Measurements from ENCODE around the gene VTI1A. TPM values are rescaled to one million over a fixed set of nuclear protein-coding genes. Genes with fewer than 3 reads are reported as not detected.

Gene VTI1A
- total RNA-seq, 1 donor from 2014 or later = 28.7 TPM

DNA sequence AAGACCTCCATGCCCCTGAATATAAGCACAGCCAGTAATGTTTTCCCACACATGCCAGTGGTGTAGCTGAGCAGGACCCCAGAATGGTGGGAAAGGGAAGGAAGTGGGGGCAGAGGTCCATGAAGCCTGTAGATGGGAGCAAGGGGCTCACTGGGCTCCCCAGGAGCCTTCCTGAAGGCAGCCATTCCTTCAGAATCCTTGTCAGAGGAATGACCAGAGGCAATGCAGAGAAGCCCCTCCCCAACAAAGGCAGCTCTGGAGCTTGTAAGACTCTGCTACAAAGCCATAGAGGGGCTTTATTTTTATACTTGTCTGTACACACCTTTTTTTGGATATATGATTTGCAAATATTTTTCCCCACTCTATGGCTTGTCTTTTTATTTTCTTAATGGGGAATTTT is 338.1 kb downstream of the VTI1A start:
- no peak for DNase-seq

- no peak for DNase-seq
Measured at GRCh38 chr10:112789248-112789647, 342.2 kb downstream of the VTI1A start.

DNA sequence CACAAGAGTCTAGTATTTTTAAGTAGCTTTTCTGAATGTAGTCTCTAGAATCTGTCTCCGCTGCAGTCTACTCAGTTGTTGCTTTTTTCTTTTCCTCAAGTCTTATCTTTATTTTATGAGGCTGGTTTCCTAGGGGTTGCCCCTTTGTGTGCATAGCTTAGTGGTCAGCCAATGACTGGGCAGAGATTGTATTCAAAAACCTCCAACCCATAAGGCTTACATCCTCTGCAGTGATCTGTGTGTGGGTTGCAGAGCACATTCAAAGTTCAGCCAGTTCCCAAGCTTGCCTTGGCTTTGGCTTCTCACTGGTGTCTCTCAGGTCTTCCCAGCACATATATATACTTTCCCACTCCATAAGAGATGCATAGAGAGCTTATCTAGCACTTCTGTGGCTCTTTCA is 343.0 kb downstream of the VTI1A start:
- DNase-seq = no peak

DNA sequence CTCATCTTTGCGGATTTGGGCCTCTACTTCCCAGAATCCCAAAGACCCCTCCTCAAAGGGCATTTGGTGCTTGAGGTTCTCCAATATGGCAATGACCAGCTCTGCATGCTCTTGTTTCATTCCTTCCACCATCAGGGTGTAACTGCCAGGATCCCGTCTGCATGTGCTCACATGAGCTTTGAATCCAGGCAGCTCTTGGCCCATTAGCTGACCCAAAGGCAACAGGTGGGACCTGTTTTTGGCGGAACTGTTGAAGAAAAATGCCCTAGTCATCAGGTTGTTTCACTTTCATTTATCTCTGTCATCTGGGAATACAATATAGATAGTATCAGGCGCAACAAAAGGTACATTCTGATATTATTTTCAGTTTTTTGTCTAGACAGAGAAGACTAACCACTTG is 343.9 kb downstream of the VTI1A start:
- no peak for DNase-seq

DNA sequence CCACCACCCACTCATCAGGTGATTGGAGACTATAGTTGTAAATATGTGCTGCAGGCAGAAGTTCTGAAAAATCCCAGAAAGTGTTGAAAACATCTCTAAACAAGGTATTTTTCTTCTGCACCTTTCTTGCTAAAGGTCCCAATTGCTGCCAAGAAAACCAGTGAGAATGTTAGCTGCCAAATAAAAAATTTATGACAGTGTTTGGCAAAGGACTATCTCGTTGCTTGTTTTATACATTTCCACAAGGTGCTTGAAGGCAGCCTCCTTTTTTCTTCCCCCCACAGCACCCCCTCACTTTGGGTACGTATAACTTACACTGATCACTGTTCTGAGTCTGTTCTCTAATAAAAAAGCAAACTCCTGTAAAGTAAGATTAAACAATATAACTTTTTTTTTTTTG is 344.4 kb downstream of the VTI1A start:
- DNase-seq = no peak

- peak; percentile 80 for DNase-seq
Measured at GRCh38 chr10:112792487-112793201, 345.6 kb downstream of the VTI1A start.

- peak; percentile 36 for DNase-seq
Measured at GRCh38 chr10:112793202-112793921, 346.3 kb downstream of the VTI1A start.

DNA sequence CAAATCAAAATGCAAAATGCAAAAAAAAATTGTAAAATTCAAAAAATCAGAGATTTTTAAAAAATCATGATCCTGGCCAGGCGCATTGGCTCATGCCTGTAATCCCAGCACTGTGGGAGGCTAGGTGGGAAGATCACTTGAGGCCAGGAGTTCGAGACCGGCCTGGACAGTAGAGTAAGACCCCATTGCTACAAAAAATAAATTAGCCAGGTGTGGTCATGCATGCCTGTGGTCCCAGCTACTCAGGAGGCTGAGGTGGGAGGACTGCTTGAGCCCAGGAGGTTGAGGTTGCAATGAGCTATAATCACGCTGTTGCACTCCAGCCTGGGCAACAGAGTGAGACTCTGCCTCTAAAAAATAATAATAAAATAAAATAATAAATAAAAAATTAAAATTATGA is 347.2 kb downstream of the VTI1A start:
- no peak for DNase-seq

- no peak for DNase-seq
Measured at GRCh38 chr10:112795067-112795466, 348.1 kb downstream of the VTI1A start.

DNA sequence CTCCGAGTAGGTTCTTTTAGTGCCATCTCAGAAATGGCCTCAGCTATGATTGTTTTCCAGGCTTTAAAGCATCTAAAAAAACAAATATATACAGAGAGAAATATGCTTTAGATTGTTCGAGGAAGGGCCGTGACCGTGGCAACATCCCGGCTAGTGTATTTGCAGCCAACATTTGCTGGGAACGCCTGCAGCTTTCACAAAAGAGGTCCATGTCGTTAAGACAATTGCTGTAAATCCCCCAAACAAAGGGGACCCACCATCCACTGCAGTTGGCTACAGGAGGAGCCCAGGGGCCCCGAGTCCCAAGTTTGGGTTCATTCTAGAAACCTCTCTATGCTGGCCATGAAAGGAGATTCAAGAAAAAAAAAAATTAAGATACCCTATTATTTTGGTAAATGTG is 350.2 kb downstream of the VTI1A start:
- no peak for DNase-seq

GRCh38 chr10:112797855-112798254 is 350.8 kb downstream of the VTI1A start:
- no peak for DNase-seq

DNA sequence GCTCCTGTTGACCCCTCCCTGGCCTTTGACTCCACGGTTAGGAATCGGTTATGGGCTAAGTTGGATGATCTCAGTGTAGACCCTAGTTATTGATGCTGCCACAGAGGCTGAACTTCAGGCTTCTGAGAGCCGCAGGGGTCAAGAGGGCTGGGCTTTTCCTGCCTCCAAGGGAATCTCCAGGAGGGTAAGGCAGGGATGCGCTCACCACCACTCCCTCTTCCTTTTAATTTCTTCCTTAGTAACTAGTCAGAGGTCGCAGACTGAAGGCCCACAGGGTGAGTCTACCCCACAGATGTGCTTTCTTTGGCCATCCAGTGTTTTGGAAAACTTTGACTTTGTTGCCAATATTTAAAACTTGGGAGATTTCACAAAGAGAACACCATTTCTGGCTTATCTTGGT is 352.0 kb downstream of the VTI1A start:
- no peak for DNase-seq

DNA sequence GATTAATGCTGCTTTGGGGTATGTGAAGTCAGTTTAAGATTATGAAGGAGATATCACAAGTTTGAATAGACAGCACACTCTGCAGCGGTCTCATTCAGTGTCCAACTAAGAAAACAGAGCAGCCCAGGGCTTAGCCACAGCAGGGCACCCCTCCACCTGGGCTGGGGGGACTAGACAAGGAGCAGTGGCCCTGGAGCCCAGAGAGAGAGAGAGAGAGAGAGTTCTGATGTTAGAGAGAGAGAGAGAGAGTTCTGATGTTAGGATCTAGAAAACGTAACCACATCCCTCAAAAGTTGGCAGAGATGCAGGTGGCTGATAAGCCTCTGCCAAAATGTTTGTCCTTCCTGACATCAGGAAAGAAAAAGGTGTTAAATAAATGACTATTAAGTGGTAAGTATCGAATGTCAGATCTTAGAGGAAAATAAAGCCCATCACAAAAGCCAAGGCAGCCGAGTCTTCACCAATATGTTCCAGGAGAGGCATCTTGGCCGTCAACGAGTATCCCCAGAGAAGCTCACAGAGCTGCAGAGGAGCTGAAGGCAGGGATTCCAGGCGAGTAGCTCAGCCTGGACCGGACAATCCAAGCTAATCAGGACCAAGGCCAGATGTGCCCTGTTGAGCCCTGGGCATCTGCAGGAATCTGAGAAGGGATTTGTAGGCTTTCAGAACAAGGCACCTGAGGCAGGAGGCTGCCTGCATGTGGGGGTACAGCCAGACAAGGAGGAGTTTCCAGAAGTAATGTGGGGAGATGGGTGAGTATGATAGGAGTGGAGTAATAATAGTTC is 352.9 kb downstream of the VTI1A start:
- no peak for DNase-seq

DNA sequence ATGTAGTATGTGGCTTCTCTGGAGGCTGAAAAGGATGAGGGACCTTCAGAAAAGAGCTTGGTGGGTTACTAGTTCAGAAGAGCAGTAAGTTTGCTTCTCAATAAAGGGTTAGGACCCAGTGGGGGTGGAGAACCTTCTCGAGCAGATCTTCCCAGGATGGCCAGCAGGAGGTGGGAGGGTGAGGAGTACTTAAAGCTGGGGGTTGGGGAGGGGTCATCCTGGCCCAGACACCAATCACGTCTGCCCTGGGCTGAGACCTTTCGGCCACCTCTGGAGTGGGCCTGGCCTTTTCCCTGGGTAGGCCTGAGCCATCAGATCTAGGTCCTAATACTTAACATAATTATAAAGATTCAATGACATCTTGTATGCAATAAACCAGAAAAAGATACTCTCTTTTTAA is 354.0 kb downstream of the VTI1A start:
- DNase-seq = no peak

DNA sequence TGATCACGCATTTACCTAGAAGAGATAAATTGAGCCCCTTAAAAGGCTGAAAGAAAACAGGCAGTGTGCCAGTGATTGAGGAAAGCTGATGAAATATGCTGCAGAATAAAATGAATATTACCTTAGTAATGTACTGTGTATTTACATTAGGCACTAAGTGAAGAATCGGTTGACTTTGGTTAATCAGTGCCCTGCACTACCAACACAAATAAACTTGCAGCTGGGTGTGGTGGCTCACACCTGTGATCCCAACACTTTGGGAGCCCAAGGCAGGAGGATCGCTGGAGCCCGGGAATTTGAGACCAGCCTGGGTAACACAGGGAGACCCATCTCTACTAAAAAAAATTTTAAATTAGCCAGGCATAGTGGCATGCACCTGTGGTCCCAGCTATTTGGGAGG is 354.7 kb downstream of the VTI1A start:
- no peak for DNase-seq

GRCh38 chr10:112802411-112803022 is 355.5 kb downstream of the VTI1A start:
- DNase-seq = no peak

- no peak for DNase-seq
Measured at GRCh38 chr10:112803961-112804401, 357.0 kb downstream of the VTI1A start.

GRCh38 chr10:112805254-112805590 is 358.2 kb downstream of the VTI1A start:
- DNase-seq = no peak

DNA sequence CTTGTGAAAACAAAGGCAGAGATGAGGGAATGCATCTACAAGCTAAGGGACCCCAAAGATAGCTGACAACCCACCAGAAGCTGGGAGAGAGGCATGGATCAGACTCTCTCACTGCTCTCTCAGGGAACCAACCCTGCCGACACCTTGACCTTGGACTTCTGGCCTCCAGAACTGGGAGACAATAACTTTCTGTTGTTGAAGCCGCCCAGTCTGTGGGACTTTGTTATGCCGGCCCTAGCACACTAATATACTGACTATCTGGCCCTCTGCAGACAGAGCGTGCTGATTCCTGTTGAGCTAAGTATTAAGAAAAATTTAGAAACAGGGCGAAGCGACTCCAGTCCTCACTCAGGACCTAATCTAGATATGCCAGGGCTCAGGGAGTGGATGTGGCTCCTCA is 358.7 kb downstream of the VTI1A start:
- DNase-seq = no peak

DNA sequence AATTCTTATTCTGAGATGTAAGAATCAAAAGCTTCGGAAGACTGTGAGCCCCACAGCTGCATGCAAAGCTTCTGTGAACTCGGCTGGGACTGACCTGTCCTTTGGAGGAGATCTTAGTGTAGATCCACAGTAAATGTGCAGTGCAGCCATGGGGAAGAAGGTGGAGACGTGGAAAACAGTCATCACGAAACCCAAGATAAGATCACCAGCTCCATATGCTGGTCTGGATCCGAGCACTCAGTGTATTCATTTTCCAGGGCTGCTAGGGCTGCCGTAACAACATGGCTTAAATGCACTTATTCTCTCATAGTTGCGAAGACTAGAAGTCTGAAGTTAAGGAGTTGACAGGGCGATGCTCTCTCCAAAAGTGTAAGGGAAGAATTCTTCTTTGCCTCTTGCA is 360.0 kb downstream of the VTI1A start:
- DNase-seq = no peak

GRCh38 chr10:112809736-112810135 is 362.7 kb downstream of the VTI1A start:
- no peak for DNase-seq

DNA sequence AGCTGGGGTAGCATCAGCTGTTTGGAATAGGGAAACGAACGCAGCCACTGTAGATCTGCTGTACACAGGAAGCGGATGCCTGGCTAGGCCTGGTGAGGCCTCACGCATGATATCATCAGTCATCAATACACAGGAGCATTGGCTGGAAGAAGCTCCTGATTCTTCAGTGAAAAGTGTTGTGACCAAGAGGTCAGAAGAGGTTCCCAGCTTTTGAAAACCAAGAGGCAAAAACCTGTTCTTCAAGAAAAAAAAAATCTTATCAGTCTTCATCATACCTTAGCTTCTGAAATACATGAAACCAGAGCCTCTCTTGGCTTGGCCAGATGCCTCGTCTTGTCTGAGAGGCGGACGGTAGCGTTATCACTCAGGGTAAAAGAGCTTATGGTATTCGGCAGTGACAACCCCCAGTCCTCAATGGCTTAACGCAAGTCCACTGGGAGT is 363.7 kb downstream of the VTI1A start:
- no peak for DNase-seq
